Smooth muscle cell (in vitro differentiated cells): Measurements from ENCODE around the gene ARL5C. TPM values are rescaled to one million over a fixed set of nuclear protein-coding genes. Genes with fewer than 3 reads are reported as not detected.

Experiments
- DNase-seq: peaks from one replicate; lab custom pipeline; 2025; ENCODE audit not compliant: unreplicated experiment; lab: John Stamatoyannopoulos, UW
- H2AFZ ChIP-seq: fragments of 200-600 bp; sonication (generic); 2 replicates; pipeline ENCODE4 v1.6.0; 2016; ENCODE audit warnings: antibody characterized with exemption, low read depth, mild to moderate bottlenecking
- H3F3A ChIP-seq: fragments of 200-600 bp; sonication (generic); 2 replicates; pipeline ENCODE4 v1.6.0; 2017; ENCODE audit warnings: antibody characterized with exemption, low read depth
- H3K27ac ChIP-seq: fragments of 200-600 bp; sonication (generic); 2 replicates; pipeline ENCODE4 v1.5.1; 2016; ENCODE audit warnings: low read depth, mild to moderate bottlenecking
- H3K27me3 ChIP-seq: fragments of 200-600 bp; sonication (generic); 2 replicates; pipeline ENCODE4 v1.6.1; 2016; ENCODE audit warnings: low read depth, mild to moderate bottlenecking
- H3K36me3 ChIP-seq: fragments of 200-600 bp; sonication (generic); 2 replicates; pipeline ENCODE4 v1.5.1; 2016; ENCODE audit warnings: low read depth
- H3K4me1 ChIP-seq: fragments of 200-600 bp; sonication (generic); 2 replicates; pipeline ENCODE4 v1.5.1; 2016; ENCODE audit warnings: low read depth
- H3K4me2 ChIP-seq: fragments of 200-600 bp; sonication (generic); 2 replicates; pipeline ENCODE4 v1.6.0; 2016; ENCODE audit warnings: mild to moderate bottlenecking
- H3K4me3 ChIP-seq: fragments of 200-600 bp; sonication (generic); 2 replicates; pipeline ENCODE4 v1.5.1; 2016; ENCODE audit warnings: mild to moderate bottlenecking
- H3K79me2 ChIP-seq: fragments of 200-600 bp; sonication (generic); 2 replicates; pipeline ENCODE4 v1.6.0; 2016; ENCODE audit warnings: low read depth, mild to moderate bottlenecking
- H3K9ac ChIP-seq: fragments of 200-600 bp; sonication (generic); 2 replicates; pipeline ENCODE4 v1.6.0; 2016; ENCODE audit warnings: low read depth
- H3K9me3 ChIP-seq: fragments of 200-600 bp; sonication (generic); replicated peaks from 2 replicates; pipeline ENCODE4 v1.5.1; 2016; ENCODE audit warnings: low read depth
- H4K20me1 ChIP-seq: fragments of 200-600 bp; sonication (generic); 2 replicates; pipeline ENCODE4 v1.6.0; 2016; ENCODE audit warnings: low read depth
- CTCF ChIP-seq: fragments of 200-600 bp; sonication (generic); IDR thresholded peaks from 2 replicates; pipeline ENCODE4 v1.5.1; 2017; ENCODE audit warnings: borderline replicate concordance, mild to moderate bottlenecking, antibody characterized with exemption; ENCODE audit not compliant: insufficient read depth, poor library complexity, severe bottlenecking
- WGBS: methylation state at CpG from one replicate; pipeline ENCODE4 v1.1.7; 2016; ENCODE audit warnings: low lambda C conversion rate; 5-methylcytosine and 5-hydroxymethylcytosine counted together
- polyA plus RNA-seq: library from polyadenylated mRNA; unstranded; fragments of >200 nt; fragmentation: Nextera tagmentation; extraction: Ambion mirVana; gene quantifications from 2 replicates; pipeline ENCODE4 v1.2.1, GENCODE V29; 2016
- total RNA-seq: library from RNA; depleted of rRNA; stranded (reverse); fragments of >200 nt; gene quantifications from 2 replicates; pipeline ENCODE4 v1.2.3, GENCODE V29; 2014

Gene ARL5C
- not detected in 2 replicates for total RNA-seq
- 0.38 TPM in 1 of 2 replicates, not detected in the other for polyA plus RNA-seq

- no peaks in the 10 kb centered on the region for H4K20me1 ChIP-seq
- no peak for DNase-seq
- H3K9me3 ChIP-seq: no peaks in the 10 kb centered on the region
- peak within 1 kb of the TSS; percentile 97 for H3K4me2 ChIP-seq
- no peaks in the 10 kb centered on the region for H3K36me3 ChIP-seq
- H3K79me2 ChIP-seq: no peaks in the 10 kb centered on the region
- H3K4me1 ChIP-seq: peaks cover 4% of the 10 kb centered on the region
- peaks cover 7% of the 10 kb centered on the region for H3F3A ChIP-seq
- H2AFZ ChIP-seq: peak within 1 kb of the TSS; percentile 89
- WGBS: 65% methylated on average over 17 of the region's 17 CpGs
- H3K27ac ChIP-seq: no peak within 1 kb of the TSS
- H3K9ac ChIP-seq: peak within 1 kb of the TSS; percentile 43
- no peak for TF ChIP-seq CTCF
- H3K4me3 ChIP-seq: peak within 1 kb of the TSS; percentile 67
- peaks cover 19% of the 10 kb centered on the region for H3K27me3 ChIP-seq
These were observed at the start of gene ARL5C for GRCh38 chr17:39165841-39166349. ARL5C (minus strand) TSS chr17:39166161; CDS start chr17:39165760, 401 bp downstream.

- no peak overlapping the region for H2AFZ ChIP-seq
- TF ChIP-seq CTCF: no peak
- peaks cover 19% of the 10 kb centered on the region for H3K27me3 ChIP-seq
- 49% methylated on average over 9 of the region's 9 CpGs for WGBS
- peaks cover 5% of the 10 kb centered on the region for H3K4me1 ChIP-seq
- H4K20me1 ChIP-seq: no peaks in the 10 kb centered on the region
- H3K4me2 ChIP-seq: no peak overlapping the region
- no peaks in the 10 kb centered on the region for H3F3A ChIP-seq
- H3K9me3 ChIP-seq: no peaks in the 10 kb centered on the region
- DNase-seq: no peak
- H3K9ac ChIP-seq: no peak overlapping the region
- H3K79me2 ChIP-seq: no peaks in the 10 kb centered on the region
- H3K36me3 ChIP-seq: no peaks in the 10 kb centered on the region
- H3K4me3 ChIP-seq: no peak overlapping the region
- H3K27ac ChIP-seq: no peak overlapping the region
These were observed 47.9 kb upstream of the ARL5C start for GRCh38 chr17:39213852-39214251.

GRCh38 chr17:39212841-39213480 is 47.0 kb upstream of the ARL5C start:
- no peak overlapping the region for H2AFZ ChIP-seq
- no peak for TF ChIP-seq CTCF
- H3K27ac ChIP-seq: no peak overlapping the region
- peaks cover 3% of the 10 kb centered on the region for H3F3A ChIP-seq
- no peak overlapping the region for H3K9ac ChIP-seq
- no peak overlapping the region for H3K4me3 ChIP-seq
- no peak overlapping the region for H3K4me2 ChIP-seq
- no peak for DNase-seq
- no peaks in the 10 kb centered on the region for H3K36me3 ChIP-seq
- no peaks in the 10 kb centered on the region for H3K9me3 ChIP-seq
- H4K20me1 ChIP-seq: no peaks in the 10 kb centered on the region
- peaks cover 11% of the 10 kb centered on the region for H3K27me3 ChIP-seq
- peaks cover 5% of the 10 kb centered on the region for H3K4me1 ChIP-seq
- 69% methylated on average over 16 of the region's 16 CpGs for WGBS
- H3K79me2 ChIP-seq: no peaks in the 10 kb centered on the region

GRCh38 chr17:39212195-39212810 is 46.3 kb upstream of the ARL5C start:
- TF ChIP-seq CTCF: no peak
- H3F3A ChIP-seq: peaks cover 5% of the 10 kb centered on the region
- H4K20me1 ChIP-seq: no peaks in the 10 kb centered on the region
- no peak overlapping the region for H3K4me3 ChIP-seq
- H3K79me2 ChIP-seq: no peaks in the 10 kb centered on the region
- no peaks in the 10 kb centered on the region for H3K36me3 ChIP-seq
- H3K4me2 ChIP-seq: no peak overlapping the region
- DNase-seq: no peak
- peaks cover 5% of the 10 kb centered on the region for H3K27me3 ChIP-seq
- H3K9me3 ChIP-seq: no peaks in the 10 kb centered on the region
- no peak overlapping the region for H2AFZ ChIP-seq
- no peak overlapping the region for H3K9ac ChIP-seq
- WGBS: 87% methylated on average over 11 of the region's 11 CpGs
- no peak overlapping the region for H3K27ac ChIP-seq
- peaks cover 5% of the 10 kb centered on the region for H3K4me1 ChIP-seq
